B cell (primary cell): ENCODE measurements around the gene PARD3. TPM values are rescaled to one million over a fixed set of nuclear protein-coding genes. Genes with fewer than 3 reads are reported as not detected.

ENCODE experiments used
- ATAC-seq: fragments of 200-7000 bp; cut with Tn5 transposase; one replicate; pipeline ENCODE4 v1.10.0; 2021; ENCODE audit warnings: low read depth, mild to moderate bottlenecking, moderate number of reproducible peaks, moderate library complexity
- CTCF ChIA-PET: fragments of 350-600 bp; sonication (Branson Sonifier 250); formaldehyde crosslinking; loops from one replicate; lab custom pipeline; 2021; ENCODE audit warnings: antibody characterized with exemption, inconsistent platforms; lab: Charles Lee
- POLR2A ChIA-PET: fragments of 350-600 bp; sonication (Branson Sonifier 250); formaldehyde crosslinking; loops from one replicate; lab custom pipeline; 2021; ENCODE audit warnings: antibody characterized with exemption; lab: Charles Lee
- DNase-seq: peaks from one replicate; pipeline ENCODE4 v3.0.0; 2013
- H2AFZ ChIP-seq: 2 replicates; pipeline ENCODE4 v1.6.1; 2012; ENCODE audit warnings: mild to moderate bottlenecking, low read depth, low read length; ENCODE audit not compliant: insufficient read depth, poor library complexity, severe bottlenecking
- H3K27ac ChIP-seq, 2 donors: 1 replicate in 1 of 2; 2 replicates in 1 of 2; pipeline ENCODE4 v1.5.1; 2012 to 2013; ENCODE audit warnings: low read length in 2 of 2, mild to moderate bottlenecking in 2 of 2, moderate library complexity in 1 of 2
- H3K27me3 ChIP-seq, 4 experiments: fragments of 200-600 bp in 1 of 4; sonication (generic) in 1 of 4; replicated peaks in 1 of 4; 1 replicate in 2 of 4; 2 replicates in 2 of 4; pipeline versions ENCODE4 v1.6.1 to v1.7.0; 2013 to 2016; ENCODE audit warnings: low read length in 3 of 4, mild to moderate bottlenecking in 2 of 4, mixed read lengths in 1 of 4, moderate library complexity in 1 of 4; ENCODE audit not compliant: insufficient read depth in 4 of 4, control insufficient read depth in 3 of 4; ENCODE audit errors: control extremely low read depth in 1 of 4
- H3K36me3 ChIP-seq, 2 experiments: replicated peaks in 1 of 2; 1 replicate in 1 of 2; 2 replicates in 1 of 2; pipeline versions ENCODE4 v1.6.1 to v1.7.1; 2013; ENCODE audit warnings: low read length in 1 of 2; ENCODE audit not compliant: insufficient read depth in 2 of 2, control insufficient read depth in 1 of 2; ENCODE audit errors: control extremely low read depth in 1 of 2, extremely low read depth in 1 of 2
- H3K4me1 ChIP-seq, 2 donors: fragments of 200-600 bp in 1 of 2; sonication (generic) in 1 of 2; 1 replicate in 1 of 2; 2 replicates in 1 of 2; pipeline versions ENCODE4 v1.5.1 to v1.6.1; 2013 to 2017; ENCODE audit warnings: low read length in 2 of 2; ENCODE audit not compliant: control insufficient read depth in 2 of 2, insufficient read depth in 2 of 2
- H3K4me2 ChIP-seq: replicated peaks from 2 replicates; pipeline ENCODE3; 2012; ENCODE audit warnings: mild to moderate bottlenecking, low read depth, low read length; ENCODE audit not compliant: poor library complexity, severe bottlenecking
- H3K4me3 ChIP-seq, 5 experiments: fragments of 200-600 bp in 1 of 5; sonication (generic) in 1 of 5; 1 replicate in 3 of 5; 2 replicates in 2 of 5; pipeline versions ENCODE4 v1.5.1 to v1.7.0; 2011 to 2016; ENCODE audit warnings: low read length in 4 of 5, mild to moderate bottlenecking in 4 of 5, low read depth in 2 of 5, control low read depth in 1 of 5, moderate library complexity in 1 of 5; ENCODE audit not compliant: insufficient read depth in 1 of 5; ENCODE audit errors: control extremely low read depth in 1 of 5, extremely low read depth in 1 of 5
- H3K79me2 ChIP-seq: fragments of 200-600 bp; sonication (generic); one replicate; pipeline ENCODE4 v1.6.0; 2016; ENCODE audit warnings: low read length; ENCODE audit not compliant: control insufficient read depth, insufficient read depth
- H3K9ac ChIP-seq: fragments of 200-600 bp; sonication (generic); 2 replicates; pipeline ENCODE4 v1.6.1; 2017; ENCODE audit warnings: mild to moderate bottlenecking, low read length, moderate library complexity
- H3K9me3 ChIP-seq, 3 donors: one replicate each; pipeline versions ENCODE4 v1.6.1 to v1.7.1; 2013; ENCODE audit warnings: low read length in 2 of 3; ENCODE audit not compliant: control insufficient read depth in 2 of 3, insufficient read depth in 1 of 3; ENCODE audit errors: control extremely low read depth in 1 of 3
- H4K20me1 ChIP-seq: 2 replicates; pipeline ENCODE4 v1.6.0; 2012; ENCODE audit warnings: mild to moderate bottlenecking, low read length; ENCODE audit not compliant: insufficient read depth, control insufficient read depth, poor library complexity, severe bottlenecking
- H3K27ac Mint-ChIP-seq: one replicate; pipeline ENCODE4 v1.8.0; 2021; ENCODE audit warnings: mixed read lengths
- H3K27me3 Mint-ChIP-seq: one replicate; pipeline ENCODE4 v1.8.0; 2021; ENCODE audit warnings: mixed read lengths
- H3K4me1 Mint-ChIP-seq: one replicate; pipeline ENCODE4 v1.8.0; 2021; ENCODE audit warnings: mixed read lengths
- H3K4me3 Mint-ChIP-seq: one replicate; pipeline ENCODE4 v1.8.0; 2021; ENCODE audit warnings: mixed read lengths
- H3K9me3 Mint-ChIP-seq: one replicate; pipeline ENCODE4 v1.8.0; 2022; ENCODE audit warnings: mixed read lengths; ENCODE audit not compliant: insufficient read depth
- CTCF ChIP-seq: fragments of 200-600 bp; IDR thresholded peaks from one replicate; pipeline ENCODE4 v1.8.0; 2022; ENCODE audit warnings: antibody characterized with exemption, mild to moderate bottlenecking
- EZH2 ChIP-seq: IDR thresholded peaks from 2 replicates; pipeline ENCODE4 v1.6.1; 2012; ENCODE audit warnings: borderline replicate concordance, low read depth, mild to moderate bottlenecking, moderate library complexity, low read length; ENCODE audit not compliant: insufficient read depth, poor library complexity, severe bottlenecking
- WGBS: methylation state at CpG from one replicate; pipeline ENCODE4 v1.1.5; 2013; ENCODE audit warnings: missing lambda C conversion rate; ENCODE audit not compliant: insufficient coverage; 5-methylcytosine and 5-hydroxymethylcytosine counted together
- intact Hi-C: fragments of 100-400 bp; cut with micrococcal nuclease; formaldehyde crosslinking; loops from one replicate; pipeline ENCODE4 v1.10.0; 2022
- polyA plus RNA-seq: library from polyadenylated mRNA; depleted of rRNA; stranded (reverse); fragments of >200 nt; gene quantifications from 2 replicates; pipeline ENCODE4 v1.2.3, GENCODE V29; 2012
- total RNA-seq, 2 donors: library from RNA; stranded (reverse); fragments of 120-200 nt in 1 of 2; gene quantifications; 1 replicate in 1 of 2; 2 replicates in 1 of 2; pipeline versions ENCODE4 v1.2.3 to v1.2.4, GENCODE V29; 2013 to 2022

The PARD3 gene
- total and polyA plus RNA-seq, 2 donors (not counting 1 experiment from before 2014, with no cell fraction given) = not detected

- intact Hi-C loops = no loop called here
- H3K27me3 Mint-ChIP-seq = no peaks in the 10 kb centered on the region
- H3K79me2 ChIP-seq = no peaks in the 10 kb centered on the region
- DNase-seq (no peak), ATAC-seq (no peak)
- no peak overlapping the region for H3K27ac ChIP-seq
- no peaks in the 10 kb centered on the region for H4K20me1 ChIP-seq
- TF ChIP-seq EZH2 = no peak
- no peak for TF ChIP-seq CTCF
- H2AFZ ChIP-seq = no peak overlapping the region
- H3K4me1 ChIP-seq = no peaks in the 10 kb centered on the region
- no peaks in the 10 kb centered on the region for H3K27me3 ChIP-seq
- CTCF ChIA-PET = no interaction called here
- no peak overlapping the region for H3K27ac Mint-ChIP-seq
- H3K9me3 ChIP-seq = no peaks in the 10 kb centered on the region
- H3K9ac ChIP-seq = no peak overlapping the region
- H3K9me3 Mint-ChIP-seq = peaks cover 3% of the 10 kb centered on the region
- H3K4me3 Mint-ChIP-seq = peak overlapping the region; percentile 56
- no peak overlapping the region for H3K4me3 ChIP-seq
- 52% methylated on average over 9 of the region's 10 CpGs for WGBS
- POLR2A ChIA-PET = no interaction called here
- H3K36me3 ChIP-seq = no peaks in the 10 kb centered on the region
- H3K4me1 Mint-ChIP-seq = peaks cover 11% of the 10 kb centered on the region
- H3K4me2 ChIP-seq = no peak overlapping the region
Observed at GRCh38 chr10:34538281-34538829, 276.7 kb downstream of the PARD3 start.

- ChIA-PET CTCF (no interaction called here), POLR2A (no interaction called here)
- H3K4me3 ChIP-seq = no peak overlapping the region
- ATAC-seq = no peak
- peaks cover 11% of the 10 kb centered on the region for H3K4me1 Mint-ChIP-seq
- H3K79me2 ChIP-seq = no peaks in the 10 kb centered on the region
- H3K36me3 ChIP-seq = no peaks in the 10 kb centered on the region
- H2AFZ ChIP-seq = no peak overlapping the region
- WGBS = 80% methylated on average over 1 of the region's 6 CpGs
- intact Hi-C loops = no loop called here
- H4K20me1 ChIP-seq = no peaks in the 10 kb centered on the region
- no peaks in the 10 kb centered on the region for H3K27me3 ChIP-seq
- TF ChIP-seq EZH2 = no peak
- TF ChIP-seq CTCF = no peak
- H3K27ac ChIP-seq = no peak overlapping the region
- no peak overlapping the region for H3K27ac Mint-ChIP-seq
- H3K9ac ChIP-seq = no peak overlapping the region
- H3K4me3 Mint-ChIP-seq = no peak overlapping the region
- no peak for DNase-seq
- no peaks in the 10 kb centered on the region for H3K27me3 Mint-ChIP-seq
- H3K4me1 ChIP-seq = no peaks in the 10 kb centered on the region
- H3K9me3 Mint-ChIP-seq = peaks cover 3% of the 10 kb centered on the region
- no peak overlapping the region for H3K4me2 ChIP-seq
- H3K9me3 ChIP-seq = no peaks in the 10 kb centered on the region
Observed at GRCh38 chr10:34537629-34538231, 277.4 kb downstream of the PARD3 start.
